Keratinocyte (primary cell): ENCODE measurements around the gene CD96.

Experiments
- CTCF ChIP-seq, 3 experiments: IDR thresholded peaks in 1 of 3; conservative IDR thresholded peaks in 1 of 3; optimal IDR thresholded peaks in 1 of 3; 2 replicates in 2 of 3; 3 replicates in 1 of 3; pipeline versions ENCODE3 to v1.5.1; 2011; ENCODE audit warnings: low read length in 3 of 3, mild to moderate bottlenecking in 3 of 3, moderate library complexity in 2 of 3, control low read depth in 1 of 3, inconsistent platforms in 1 of 3; ENCODE audit not compliant: insufficient read depth in 2 of 3; ENCODE audit errors: extremely low read depth in 1 of 3
- EZH2 ChIP-seq: IDR thresholded peaks from one replicate; pipeline ENCODE4 v1.6.1; 2012; ENCODE audit warnings: inconsistent platforms, mild to moderate bottlenecking, low read length, moderate library complexity

GRCh38 chr3:111596328-111596727, 54.3 kb downstream of the CD96 start:
- TF ChIP-seq CTCF (optimal IDR thresholded peaks at IDR 0.05 in 1 of 3, IDR thresholded peaks at IDR 0.05 in 1 of 3, conservative IDR thresholded peaks at IDR 0.05 in 1 of 3; ENCODE audit: extremely low read depth in 1 of 3, insufficient read depth in 2 of 3, low read length in 3 of 3): no peak
- no peak for TF ChIP-seq EZH2
